Spleen (tissue), 11 donors: ENCODE results near the gene SREK1. TPM values are rescaled to one million over a fixed set of nuclear protein-coding genes. Genes with fewer than 3 reads are reported as not detected.

ENCODE experiments used
- DNase-seq: peaks from one replicate; pipeline ENCODE4 v3.0.0-alpha.2; 2020
- H3K27ac ChIP-seq, 8 donors: fragments of 200-600 bp; sonication (generic) in 7 of 8; 1 replicate in 4 of 8; 2 replicates in 4 of 8; pipeline versions ENCODE4 v1.5.0 to v1.8.0; 2016 to 2021; ENCODE audit warnings: inconsistent platforms in 4 of 8, mild to moderate bottlenecking in 4 of 8, moderate library complexity in 1 of 8
- H3K27me3 ChIP-seq, 7 donors: fragments of 200-600 bp; sonication (generic) in 6 of 7; replicated peaks in 1 of 7; 1 replicate in 4 of 7; 2 replicates in 3 of 7; pipeline versions ENCODE4 v1.5.0 to v1.8.0; 2016 to 2021; ENCODE audit warnings: inconsistent platforms in 3 of 7, mild to moderate bottlenecking in 1 of 7
- H3K36me3 ChIP-seq, 6 donors: fragments of 200-600 bp; sonication (generic) in 5 of 6; 1 replicate in 4 of 6; 2 replicates in 2 of 6; pipeline versions ENCODE4 v1.5.0 to v1.8.0; 2016 to 2021; ENCODE audit warnings: inconsistent platforms in 2 of 6
- H3K4me1 ChIP-seq, 6 donors: fragments of 200-600 bp; sonication (generic) in 5 of 6; 1 replicate in 3 of 6; 2 replicates in 3 of 6; pipeline versions ENCODE4 v1.5.0 to v1.8.0; 2016 to 2021; ENCODE audit warnings: inconsistent platforms in 3 of 6
- H3K4me3 ChIP-seq, 8 donors: fragments of 200-600 bp; sonication (generic) in 7 of 8; 1 replicate in 4 of 8; 2 replicates in 4 of 8; pipeline versions ENCODE4 v1.5.0 to v1.8.0; 2016 to 2021; ENCODE audit warnings: inconsistent platforms in 4 of 8, mild to moderate bottlenecking in 4 of 8, moderate library complexity in 2 of 8
- H3K9me3 ChIP-seq, 8 donors: fragments of 200-600 bp; sonication (generic) in 7 of 8; 1 replicate in 4 of 8; 2 replicates in 4 of 8; pipeline versions ENCODE4 v1.5.0 to v1.8.0; 2016 to 2021; ENCODE audit warnings: inconsistent platforms in 4 of 8
- CTCF ChIP-seq, 11 experiments: fragments of 200-600 bp in 7 of 11; fragments of 450-650 bp in 4 of 11; sonication (generic) in 4 of 11; IDR thresholded peaks in 8 of 11; conservative IDR thresholded peaks in 3 of 11; 1 replicate in 7 of 11; 2 replicates in 4 of 11; pipeline versions ENCODE4 v1.4.0 to v1.8.0; 2016 to 2021; ENCODE audit warnings: antibody characterized with exemption in 11 of 11, inconsistent platforms in 4 of 11, mild to moderate bottlenecking in 1 of 11
- POLR2A ChIP-seq, 3 donors: fragments of 450-650 bp; IDR thresholded peaks; one replicate each; pipeline ENCODE4 v1.5.1; 2017; ENCODE audit warnings: antibody characterized with exemption in 3 of 3, mild to moderate bottlenecking in 1 of 3
- POLR2AphosphoS5 ChIP-seq, 3 donors: sonication (generic); formaldehyde crosslinking; IDR thresholded peaks; one replicate each; pipeline ENCODE4 v1.5.1; 2017; ENCODE audit warnings: antibody characterized with exemption in 3 of 3
- WGBS, 5 donors: extraction: QIAGEN DNeasy Blood & Tissue Kit in 3 of 5; methylation state at CpG; one replicate each; pipeline versions ENCODE4 v1.1.5 to v1.1.7; 2013 to 2018; 5-methylcytosine and 5-hydroxymethylcytosine counted together
- intact Hi-C: fragments of 100-400 bp; cut with DNase I; formaldehyde crosslinking; loops from one replicate; pipeline ENCODE4 v1.15.0; 2023; ENCODE audit warnings: low total_unique reads
- polyA plus RNA-seq, 3 donors: library from polyadenylated mRNA; stranded (reverse); fragments of 200-250 nt; gene quantifications; one replicate each; pipeline ENCODE4 v1.2.1, GENCODE V29; 2013
- total RNA-seq, 7 donors: library from RNA; depleted of rRNA in 3 of 7; stranded (reverse); fragments of >200 nt in 3 of 7; fragmentation: NEBNext Ultra II Directional in 4 of 7; extraction: Animal tissue kit (Norgen Biotek cat#: 25700) in 4 of 7; gene quantifications; one replicate each; pipeline versions ENCODE4 v1.1.0 to v1.2.1, GENCODE V29; 2016 to 2021
- donor health status: healthy with polysubstance abuse.
- donor health status: DM: no; HTN: no; CAD: no; lungs with moderate emphysema.
- donor health status: DM: no; HTN: no; CAD: no.
- donor health status: Bipolar disorder and iron deficiency.
- donor health status: healthy.
- donor health status: DM: no; HTN: no; CAD: no.
- donor health status: DM: yes; HTN: yes; CAD: no.

SREK1 gene
- total and polyA plus RNA-seq, 10 donors, result 19.2 to 170 (median 86.2) TPM

DNA sequence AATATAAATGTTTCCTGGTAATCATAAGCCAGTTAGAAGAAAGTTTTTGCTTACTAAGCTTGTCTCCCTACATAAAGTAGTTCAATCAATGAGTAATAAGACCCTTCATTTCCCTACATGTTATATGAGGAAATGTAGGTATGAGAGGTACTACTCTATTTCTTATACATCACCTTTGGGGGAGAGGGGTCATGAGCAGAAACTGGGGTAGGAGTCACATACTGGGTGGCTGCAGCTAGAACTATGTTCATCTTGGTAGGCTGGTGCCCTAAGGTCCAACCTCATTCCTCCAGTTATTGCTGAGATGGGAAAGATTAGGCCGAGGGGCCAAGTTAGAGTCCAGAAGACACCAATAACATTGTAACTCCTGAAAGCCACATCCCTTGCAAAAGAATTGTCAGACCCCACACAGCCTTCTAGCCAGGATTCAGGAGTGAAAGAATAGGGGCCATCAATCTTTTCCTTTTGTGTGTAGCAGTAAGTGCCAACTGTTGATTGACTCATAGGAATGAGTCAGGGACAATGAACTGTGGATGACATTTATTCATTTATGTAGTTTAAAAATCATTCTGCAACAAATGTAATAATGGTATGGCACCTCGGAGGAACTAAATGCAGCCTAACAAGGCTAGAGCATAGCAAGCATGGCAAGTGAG lies 21.6 kb upstream of the SREK1 start:
- TF ChIP-seq POLR2AphosphoS5 (IDR thresholded peaks at IDR 0.05) (no peak), CTCF (IDR thresholded peaks at IDR 0.05 in 8 of 11, conservative IDR thresholded peaks at IDR 0.05 in 3 of 11) (no peak), POLR2A (IDR thresholded peaks at IDR 0.05) (no peak)
- no peak for DNase-seq
- no peaks in the 10 kb centered on the region for H3K9me3 ChIP-seq
- H3K4me1 ChIP-seq, result no peaks in the 10 kb centered on the region
- no peak overlapping the region for H3K4me3 ChIP-seq
- H3K36me3 ChIP-seq, result no peaks in the 10 kb centered on the region
- intact Hi-C loops, result no loop called here
- no peaks in the 10 kb centered on the region for H3K27me3 ChIP-seq
- 78 to 93% (median 89%) methylated on average over 2 of the region's 2 CpGs for WGBS, 5 donors
- no peak overlapping the region for H3K27ac ChIP-seq

- no peaks in the 10 kb centered on the region for H3K36me3 ChIP-seq
- H3K27ac ChIP-seq, result no peak overlapping the region
- no peak for DNase-seq
- TF ChIP-seq POLR2A (IDR thresholded peaks at IDR 0.05), result no peak
- TF ChIP-seq CTCF (IDR thresholded peaks at IDR 0.05 in 8 of 11, conservative IDR thresholded peaks at IDR 0.05 in 3 of 11), result no peak
- no peak for TF ChIP-seq POLR2AphosphoS5 (IDR thresholded peaks at IDR 0.05)
- no peak overlapping the region for H3K4me3 ChIP-seq
- intact Hi-C loops, result no loop called here
- H3K27me3 ChIP-seq, result no peaks in the 10 kb centered on the region
- peaks cover 0 to 17% (median 2%) of the 10 kb centered on the region in 8 donors for H3K9me3 ChIP-seq
- H3K4me1 ChIP-seq, result no peaks in the 10 kb centered on the region
- WGBS, 5 donors, result 86 to 89% (median 87%) methylated on average over 4 of the region's 4 CpGs
These were observed 15.0 kb upstream of the SREK1 start for GRCh38 chr5:66129144-66129543.

DNA sequence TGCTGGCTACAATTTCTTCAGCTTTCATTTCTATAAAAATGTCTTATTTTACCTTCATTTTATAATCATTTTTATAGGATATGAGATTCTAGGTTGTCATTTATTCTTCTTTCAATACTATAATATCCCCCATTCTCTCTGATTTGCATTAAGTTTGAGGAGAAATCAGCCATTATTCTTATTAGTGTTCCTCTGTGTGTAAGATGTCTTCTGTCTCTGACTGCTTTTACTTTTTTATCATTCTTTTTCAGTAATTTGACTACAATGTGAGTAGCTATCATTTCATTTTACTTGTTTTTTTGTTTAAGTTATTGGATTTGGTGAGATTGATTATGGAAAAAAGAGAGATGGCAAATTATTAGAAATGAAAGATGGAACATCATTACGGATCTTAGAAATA lies 13.6 kb upstream of the SREK1 start:
- no peaks in the 10 kb centered on the region for H3K4me1 ChIP-seq
- H3K9me3 ChIP-seq, result peaks cover 0 to 17% (median 2%) of the 10 kb centered on the region in 8 donors
- no peaks in the 10 kb centered on the region for H3K27me3 ChIP-seq
- DNase-seq, result no peak
- no peak overlapping the region for H3K27ac ChIP-seq
- 92 to 100% (median 96%) methylated on average over 1 of the region's 1 CpG for WGBS, 5 donors
- no peaks in the 10 kb centered on the region for H3K36me3 ChIP-seq
- intact Hi-C loops, result no loop called here
- H3K4me3 ChIP-seq, result no peak overlapping the region
- TF ChIP-seq CTCF (IDR thresholded peaks at IDR 0.05 in 8 of 11, conservative IDR thresholded peaks at IDR 0.05 in 3 of 11), result no peak

DNA sequence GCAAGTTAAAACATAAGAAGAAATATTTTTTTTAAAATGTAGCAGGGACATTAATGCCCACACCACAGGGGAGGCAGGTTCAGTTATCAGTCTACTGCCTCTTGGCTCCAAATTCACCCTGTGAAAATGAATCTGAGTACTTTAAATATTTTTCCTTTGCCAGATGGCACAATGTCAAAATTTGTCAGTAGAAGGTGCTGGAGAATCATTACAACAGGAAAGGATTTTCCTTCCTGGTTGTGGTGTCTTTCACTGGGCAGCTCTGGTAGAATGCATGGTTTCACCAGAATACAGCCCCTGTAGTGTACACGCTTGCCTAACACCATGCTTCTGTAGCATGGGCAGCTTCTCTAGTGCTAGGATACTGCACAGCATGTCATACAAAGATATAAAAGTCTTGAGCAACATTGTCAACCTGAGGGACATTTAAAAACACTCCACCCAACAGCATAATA lies 9.7 kb upstream of the SREK1 start:
- 62 to 88% (median 82%) methylated on average over 1 of the region's 1 CpG for WGBS, 5 donors
- no peak for DNase-seq
- H3K4me1 ChIP-seq, result no peaks in the 10 kb centered on the region
- H3K4me3 ChIP-seq, result no peak overlapping the region
- no peaks in the 10 kb centered on the region for H3K27me3 ChIP-seq
- no peak overlapping the region for H3K27ac ChIP-seq
- intact Hi-C loops, result no loop called here
- H3K9me3 ChIP-seq, result peaks cover 0 to 15% (median 2%) of the 10 kb centered on the region in 8 donors
- H3K36me3 ChIP-seq, result no peaks in the 10 kb centered on the region
- no peak for TF ChIP-seq POLR2A (IDR thresholded peaks at IDR 0.05)
- no peak for TF ChIP-seq CTCF (IDR thresholded peaks at IDR 0.05 in 8 of 11, conservative IDR thresholded peaks at IDR 0.05 in 3 of 11)
- TF ChIP-seq POLR2AphosphoS5 (IDR thresholded peaks at IDR 0.05), result no peak
